RWPE2 (cell line): ENCODE data around the gene PLXNA4.

Experiments
- ATAC-seq: fragments of 200-7000 bp; cut with Tn5 transposase; 3 replicates; pipeline ENCODE4 v1.9.1; 2021; ENCODE audit warnings: low read depth
- DNase-seq: peaks from one replicate; pipeline ENCODE4 v3.0.0-alpha.2; 2020; ENCODE audit warnings: low spot score
- H3K27ac ChIP-seq: fragments of 450-650 bp; 2 replicates; pipeline ENCODE4 v1.5.1; 2017; ENCODE audit warnings: mild to moderate bottlenecking; ENCODE audit not compliant: poor library complexity, severe bottlenecking
- H3K27me3 ChIP-seq: fragments of 250-450 bp; sonication (Bioruptor Pico); 2 replicates; pipeline ENCODE4 v1.5.1; 2021; ENCODE audit warnings: mild to moderate bottlenecking, moderate library complexity; ENCODE audit not compliant: insufficient read depth, poor library complexity, severe bottlenecking
- H3K36me3 ChIP-seq: fragments of 250-450 bp; sonication (Bioruptor Pico); 2 replicates; pipeline ENCODE4 v1.5.1; 2020; ENCODE audit warnings: low read depth, mild to moderate bottlenecking, moderate library complexity
- H3K4me1 ChIP-seq: fragments of 250-450 bp; sonication (Bioruptor Pico); 2 replicates; pipeline ENCODE4 v1.5.1; 2021; ENCODE audit warnings: mild to moderate bottlenecking, moderate library complexity; ENCODE audit not compliant: insufficient read depth, poor library complexity, severe bottlenecking
- H3K4me3 ChIP-seq: fragments of 250-450 bp; sonication (Bioruptor Pico); 2 replicates; pipeline ENCODE4 v1.5.1; 2021; ENCODE audit warnings: mild to moderate bottlenecking, moderate library complexity; ENCODE audit not compliant: severe bottlenecking
- H3K9me3 ChIP-seq: fragments of 250-450 bp; sonication (Bioruptor Pico); 2 replicates; pipeline ENCODE4 v1.5.1; 2021; ENCODE audit warnings: mild to moderate bottlenecking, moderate library complexity; ENCODE audit not compliant: severe bottlenecking
- TF ChIP-seq, protein P1 (sequence below): fragments of 450-650 bp; IDR thresholded peaks from one replicate; pipeline ENCODE4 v1.5.1; 2017; ENCODE audit warnings: mild to moderate bottlenecking, moderate library complexity; ENCODE audit not compliant: poor library complexity, severe bottlenecking

Gene PLXNA4

DNA sequence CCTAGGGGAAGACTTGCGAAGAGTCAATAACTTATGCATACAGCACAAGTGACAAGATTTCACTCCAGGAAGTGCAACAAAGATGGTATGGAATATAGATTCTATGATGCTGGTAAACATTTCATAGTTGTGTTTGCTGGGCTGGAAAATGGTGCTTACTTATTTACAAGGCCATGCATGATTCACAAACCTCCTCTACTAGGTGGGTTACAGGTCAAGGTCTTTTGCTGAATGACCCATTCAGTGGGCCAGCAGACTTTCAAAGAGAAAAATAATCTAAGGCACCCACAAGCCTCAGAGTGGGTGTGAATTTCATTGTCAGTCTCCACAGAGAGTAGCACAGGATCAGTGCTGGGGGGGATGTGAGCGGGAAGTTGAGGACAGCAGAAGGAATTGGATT, 378.5 kb downstream of the PLXNA4 start:
- H3K9me3 ChIP-seq, result no peaks in the 10 kb centered on the region
- no peak overlapping the region for H3K4me3 ChIP-seq
- H3K27ac ChIP-seq, result no peak overlapping the region
- H3K27me3 ChIP-seq, result peaks cover 15% of the 10 kb centered on the region
- ATAC-seq, result no peak
- DNase-seq, result no peak
- no peaks in the 10 kb centered on the region for H3K4me1 ChIP-seq
- TF ChIP-seq, protein P1, sequence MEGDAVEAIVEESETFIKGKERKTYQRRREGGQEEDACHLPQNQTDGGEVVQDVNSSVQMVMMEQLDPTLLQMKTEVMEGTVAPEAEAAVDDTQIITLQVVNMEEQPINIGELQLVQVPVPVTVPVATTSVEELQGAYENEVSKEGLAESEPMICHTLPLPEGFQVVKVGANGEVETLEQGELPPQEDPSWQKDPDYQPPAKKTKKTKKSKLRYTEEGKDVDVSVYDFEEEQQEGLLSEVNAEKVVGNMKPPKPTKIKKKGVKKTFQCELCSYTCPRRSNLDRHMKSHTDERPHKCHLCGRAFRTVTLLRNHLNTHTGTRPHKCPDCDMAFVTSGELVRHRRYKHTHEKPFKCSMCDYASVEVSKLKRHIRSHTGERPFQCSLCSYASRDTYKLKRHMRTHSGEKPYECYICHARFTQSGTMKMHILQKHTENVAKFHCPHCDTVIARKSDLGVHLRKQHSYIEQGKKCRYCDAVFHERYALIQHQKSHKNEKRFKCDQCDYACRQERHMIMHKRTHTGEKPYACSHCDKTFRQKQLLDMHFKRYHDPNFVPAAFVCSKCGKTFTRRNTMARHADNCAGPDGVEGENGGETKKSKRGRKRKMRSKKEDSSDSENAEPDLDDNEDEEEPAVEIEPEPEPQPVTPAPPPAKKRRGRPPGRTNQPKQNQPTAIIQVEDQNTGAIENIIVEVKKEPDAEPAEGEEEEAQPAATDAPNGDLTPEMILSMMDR, result no peak
- H3K36me3 ChIP-seq, result no peaks in the 10 kb centered on the region

DNA sequence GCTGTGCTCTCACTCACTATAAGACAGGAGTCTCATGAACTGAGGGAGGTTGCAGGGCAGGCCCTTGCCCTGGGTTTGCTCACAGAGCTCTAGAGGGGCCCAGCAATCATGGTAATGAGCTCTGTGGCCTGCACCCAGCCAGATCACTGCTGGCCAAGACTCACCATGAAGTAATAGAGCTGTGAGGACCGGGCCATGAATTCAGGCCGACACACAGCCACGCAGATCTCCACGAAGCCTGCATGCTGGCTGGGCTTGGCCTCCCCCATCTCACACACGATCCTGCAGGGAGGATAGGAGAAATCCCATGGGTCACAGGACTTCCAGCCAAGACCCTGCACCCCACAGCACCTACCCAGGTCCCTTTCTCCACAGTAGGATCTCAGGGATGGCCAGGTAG, 382.4 kb downstream of the PLXNA4 start:
- DNase-seq (no peak), ATAC-seq (no peak)
- Histone ChIP-seq H3K9me3 (no peaks in the 10 kb centered on the region), H3K4me1 (no peaks in the 10 kb centered on the region), H3K27ac (no peak overlapping the region), H3K36me3 (no peaks in the 10 kb centered on the region), H3K27me3 (peaks cover 15% of the 10 kb centered on the region), H3K4me3 (no peak overlapping the region)
- TF ChIP-seq, protein P1, result no peak

DNA sequence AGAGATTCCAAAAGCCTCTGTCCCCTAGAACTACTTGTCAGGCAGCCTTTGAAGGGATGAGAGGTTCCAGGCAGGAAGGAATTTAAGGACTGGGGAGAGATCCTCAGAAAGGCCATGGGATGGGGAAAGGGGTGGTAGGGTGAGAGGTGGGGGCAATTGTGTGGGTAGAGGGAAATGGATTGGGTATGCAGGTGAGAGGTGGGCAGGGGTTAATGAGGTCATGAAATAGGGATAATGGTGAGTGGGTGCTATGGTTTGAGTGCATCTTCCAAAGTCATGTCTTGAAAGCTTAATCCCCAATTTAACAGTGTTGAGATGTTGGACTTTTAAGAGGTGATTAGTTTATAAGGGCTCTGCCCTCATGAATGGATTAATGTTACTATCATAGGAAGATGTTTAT, 383.5 kb downstream of the PLXNA4 start:
- DNase-seq (no peak), ATAC-seq (no peak)
- Histone ChIP-seq H3K27me3 (peaks cover 15% of the 10 kb centered on the region), H3K27ac (no peak overlapping the region), H3K4me1 (no peaks in the 10 kb centered on the region), H3K4me3 (no peak overlapping the region), H3K9me3 (peaks cover 1% of the 10 kb centered on the region), H3K36me3 (no peaks in the 10 kb centered on the region)
- TF ChIP-seq, protein P1, result no peak

DNA sequence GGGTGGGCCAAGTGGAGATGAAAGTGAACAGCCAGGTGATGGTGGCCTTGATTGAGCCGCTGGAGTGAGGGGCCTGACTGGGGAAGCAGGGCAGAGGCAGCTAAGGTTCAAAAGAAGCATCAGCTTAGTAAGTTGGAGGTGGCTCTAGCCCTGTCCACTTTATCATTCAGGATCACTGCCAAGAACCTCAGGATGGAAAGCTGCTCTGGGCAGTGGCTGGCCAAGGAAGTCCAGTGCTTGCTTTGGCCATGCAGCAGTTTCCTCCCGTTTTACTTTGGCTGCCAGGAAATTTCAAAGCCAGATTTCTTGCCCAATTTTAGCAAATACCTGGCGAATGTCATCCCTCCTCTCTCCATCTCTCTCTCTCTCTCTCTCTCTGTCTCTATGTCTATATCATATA, 384.9 kb downstream of the PLXNA4 start:
- DNase-seq (no peak), ATAC-seq (no peak)
- Histone ChIP-seq H3K4me1 (no peaks in the 10 kb centered on the region), H3K27ac (no peak overlapping the region), H3K27me3 (peaks cover 11% of the 10 kb centered on the region), H3K36me3 (no peaks in the 10 kb centered on the region), H3K4me3 (no peak overlapping the region), H3K9me3 (peaks cover 3% of the 10 kb centered on the region)
- TF ChIP-seq, protein P1, result no peak

DNA sequence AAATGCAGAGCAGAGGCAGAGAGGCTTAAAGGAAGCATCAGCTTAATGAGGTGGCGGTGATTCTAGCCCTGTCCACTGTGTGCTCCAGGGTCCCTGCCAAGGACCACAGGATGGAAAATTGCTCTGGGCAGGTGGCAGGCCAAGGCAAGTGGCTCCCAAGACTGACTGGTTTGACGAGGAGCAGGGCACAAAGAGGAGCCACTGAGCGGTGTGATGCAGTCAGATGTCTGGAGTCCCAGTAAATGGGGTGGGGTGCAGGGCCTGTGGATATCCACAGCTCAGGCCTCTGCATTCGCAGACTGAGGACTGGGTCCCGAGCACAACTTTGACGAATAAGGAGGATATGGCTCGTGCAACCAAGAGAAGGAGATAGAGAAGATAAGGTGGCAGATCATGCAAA, 385.6 kb downstream of the PLXNA4 start:
- H3K4me1 ChIP-seq, result no peaks in the 10 kb centered on the region
- TF ChIP-seq, protein P1, result no peak
- no peak for DNase-seq
- H3K4me3 ChIP-seq, result no peak overlapping the region
- no peak overlapping the region for H3K27ac ChIP-seq
- H3K9me3 ChIP-seq, result peaks cover 5% of the 10 kb centered on the region
- peaks cover 4% of the 10 kb centered on the region for H3K27me3 ChIP-seq
- H3K36me3 ChIP-seq, result no peaks in the 10 kb centered on the region
- no peak for ATAC-seq
